Activated naive CD8-positive, alpha-beta T cell treated with anti-CD3 and anti-CD28 coated beads for 36 hours (primary cell): ENCODE measurements around the gene SMARCC2. TPM values are rescaled to one million over a fixed set of nuclear protein-coding genes. Genes with fewer than 3 reads are reported as not detected.
A peak's percentile ranks its signal among the peaks of the same experiment; 100 is the strongest.
"Not testable (repeated sequence)": the region's sequence is repeated elsewhere in the genome, so short reads cannot be mapped to it uniquely, and the experiment has no call there.

Experiments
- DNase-seq: peaks from one replicate; pipeline ENCODE4 v3.0.0; 2021
- H3K27ac Mint-ChIP-seq: one replicate; pipeline ENCODE4 v1.8.0; 2022; ENCODE audit warnings: mild to moderate bottlenecking, moderate library complexity, mixed read lengths
- H3K27me3 Mint-ChIP-seq: one replicate; pipeline ENCODE4 v1.8.0; 2022; ENCODE audit warnings: mild to moderate bottlenecking, mixed read lengths
- H3K36me3 Mint-ChIP-seq: one replicate; pipeline ENCODE4 v1.8.0; 2021; ENCODE audit warnings: mild to moderate bottlenecking, mixed read lengths
- H3K4me1 Mint-ChIP-seq: one replicate; pipeline ENCODE4 v1.8.0; 2021; ENCODE audit warnings: mixed read lengths
- H3K4me3 Mint-ChIP-seq: one replicate; pipeline ENCODE4 v1.8.0; 2022; ENCODE audit warnings: mild to moderate bottlenecking, moderate library complexity, mixed read lengths
- H3K9me3 Mint-ChIP-seq: one replicate; pipeline ENCODE4 v1.8.0; 2022; ENCODE audit warnings: mixed read lengths
- total RNA-seq, 2 experiments: library from RNA; stranded (reverse); gene quantifications; one replicate each; pipeline ENCODE4 v1.2.3, GENCODE V29; 2021

SMARCC2 gene
- total RNA-seq, 2 experiments from 2014 or later = 78.5 to 92.6 TPM

DNA sequence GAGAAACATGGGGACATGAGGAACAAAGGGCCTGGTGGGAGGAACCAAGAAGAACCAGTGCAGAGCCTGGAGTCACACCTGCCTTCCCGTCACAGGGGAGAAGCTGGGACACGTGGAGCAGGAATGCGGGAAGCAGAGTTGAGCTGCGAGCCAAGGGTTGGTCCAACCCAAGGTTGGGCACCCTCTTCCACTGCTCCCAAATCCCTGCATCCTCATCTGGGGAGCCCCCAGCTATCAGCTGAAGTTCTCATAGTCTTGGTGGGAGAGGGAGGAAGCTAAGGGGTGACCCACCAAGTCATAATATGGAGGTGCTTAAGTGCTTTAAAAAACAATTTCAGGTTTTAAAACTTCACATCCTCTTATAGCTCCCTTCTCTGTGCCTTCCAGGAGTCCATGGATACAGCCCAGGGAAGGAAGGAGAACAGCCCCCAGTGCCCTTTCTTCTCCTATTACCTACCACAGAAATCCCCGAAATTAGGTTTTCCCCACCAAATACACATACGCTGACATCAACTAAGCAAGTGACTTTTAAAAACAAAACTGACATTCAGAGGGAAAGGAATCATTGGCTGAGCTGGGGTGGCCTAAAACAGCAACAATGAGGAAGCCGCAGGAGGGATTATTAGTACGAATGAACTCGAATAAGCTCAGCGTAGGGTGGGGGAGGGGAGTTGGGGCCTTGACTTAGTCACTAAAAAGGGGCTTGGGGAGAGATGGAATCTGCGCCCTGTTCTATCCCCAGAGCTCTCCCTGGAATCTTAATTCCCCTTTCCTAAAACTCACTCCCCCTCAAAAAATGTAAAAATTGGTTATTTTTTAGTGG lies 26.6 kb downstream of the SMARCC2 start:
- H3K36me3 Mint-ChIP-seq = peaks cover 48% of the 10 kb centered on the region
- DNase-seq = no peak
- peaks cover 31% of the 10 kb centered on the region for H3K4me1 Mint-ChIP-seq
- no peaks in the 10 kb centered on the region for H3K9me3 Mint-ChIP-seq
- H3K27me3 Mint-ChIP-seq = no peaks in the 10 kb centered on the region
- no peak overlapping the region for H3K4me3 Mint-ChIP-seq
- H3K27ac Mint-ChIP-seq = peak overlapping the region; percentile 52

DNA sequence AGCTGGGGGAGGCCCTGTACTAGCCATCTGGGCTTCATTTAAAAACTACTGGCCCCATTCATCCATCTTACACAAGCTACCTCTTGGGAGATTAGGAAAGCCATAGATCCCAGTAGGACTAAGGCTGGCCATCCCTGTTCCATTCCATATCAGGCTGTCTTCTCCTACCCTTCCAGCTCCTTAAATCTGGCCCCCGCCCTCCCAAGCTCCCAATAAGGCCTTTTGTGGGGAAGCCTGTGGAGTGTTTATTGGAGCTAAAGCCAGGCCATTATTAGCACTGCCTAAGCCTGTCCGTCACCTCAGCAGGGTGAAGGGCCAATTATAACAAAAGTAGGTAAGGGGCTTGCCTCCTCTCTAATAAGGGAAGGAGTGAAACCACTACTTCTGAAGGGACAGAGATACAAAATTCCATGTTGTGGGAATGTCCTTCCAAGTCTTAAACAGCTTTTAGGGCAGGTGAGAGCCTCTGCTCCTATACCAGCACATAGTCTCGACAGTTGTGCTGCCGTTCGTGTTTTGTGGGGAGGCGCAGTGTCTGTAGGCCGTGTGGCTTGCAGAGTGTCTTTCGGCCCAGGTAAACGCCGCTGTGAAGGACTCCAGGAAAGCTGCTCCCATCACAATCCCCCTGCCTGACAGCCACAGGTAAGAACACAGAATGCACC lies 27.5 kb downstream of the SMARCC2 start:
- Mint-ChIP-seq H3K4me3 (peak overlapping the region; percentile 95), H3K27ac (peak overlapping the region; percentile 95), H3K36me3 (peaks cover 52% of the 10 kb centered on the region), H3K9me3 (no peaks in the 10 kb centered on the region), H3K4me1 (peaks cover 37% of the 10 kb centered on the region), H3K27me3 (no peaks in the 10 kb centered on the region)
- no peak for DNase-seq

DNA sequence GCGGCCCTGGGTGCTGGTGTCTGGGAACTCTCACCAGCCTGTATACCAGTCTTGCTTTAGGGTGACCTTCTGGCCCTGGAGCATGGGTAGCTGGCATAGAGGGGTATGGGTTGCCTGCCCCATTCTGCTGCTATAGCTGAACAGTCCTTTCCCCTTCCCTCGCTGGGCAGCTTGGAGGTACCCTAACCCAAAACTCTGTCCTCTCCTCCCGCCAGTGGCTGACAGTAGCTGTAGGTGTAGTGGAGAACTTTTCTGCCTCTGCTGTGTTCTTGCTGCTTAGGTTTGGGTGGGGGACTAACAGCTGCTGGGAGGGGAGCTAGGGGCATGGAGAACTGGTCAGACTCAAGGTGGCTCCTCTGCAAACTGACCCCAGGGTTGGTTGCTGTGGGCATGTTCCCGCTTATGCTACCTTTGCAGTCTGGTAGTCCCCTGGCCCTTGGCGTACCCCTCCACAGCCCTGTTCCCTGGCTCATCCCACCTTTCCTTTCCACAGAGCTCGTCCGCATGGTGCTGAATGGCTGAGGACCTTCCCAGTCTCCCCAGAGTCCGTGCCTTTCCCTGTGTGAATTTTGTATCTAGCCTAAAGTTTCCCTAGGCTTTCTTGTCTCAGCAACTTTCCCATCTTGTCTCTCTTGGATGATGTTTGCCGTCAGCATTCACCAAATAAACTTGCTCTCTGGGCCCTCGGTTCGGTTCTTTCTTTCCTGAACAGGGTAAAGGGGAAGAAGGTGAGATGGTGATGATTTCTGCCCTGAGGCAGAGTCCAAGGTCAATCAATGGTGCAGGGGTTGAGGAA lies 28.2 kb downstream of the SMARCC2 start:
- no peak for DNase-seq
- H3K36me3 Mint-ChIP-seq = peaks cover 55% of the 10 kb centered on the region
- no peaks in the 10 kb centered on the region for H3K9me3 Mint-ChIP-seq
- H3K4me3 Mint-ChIP-seq = peak overlapping the region; percentile 95
- H3K27me3 Mint-ChIP-seq = no peaks in the 10 kb centered on the region
- peaks cover 37% of the 10 kb centered on the region for H3K4me1 Mint-ChIP-seq
- peak overlapping the region; percentile 95 for H3K27ac Mint-ChIP-seq

DNA sequence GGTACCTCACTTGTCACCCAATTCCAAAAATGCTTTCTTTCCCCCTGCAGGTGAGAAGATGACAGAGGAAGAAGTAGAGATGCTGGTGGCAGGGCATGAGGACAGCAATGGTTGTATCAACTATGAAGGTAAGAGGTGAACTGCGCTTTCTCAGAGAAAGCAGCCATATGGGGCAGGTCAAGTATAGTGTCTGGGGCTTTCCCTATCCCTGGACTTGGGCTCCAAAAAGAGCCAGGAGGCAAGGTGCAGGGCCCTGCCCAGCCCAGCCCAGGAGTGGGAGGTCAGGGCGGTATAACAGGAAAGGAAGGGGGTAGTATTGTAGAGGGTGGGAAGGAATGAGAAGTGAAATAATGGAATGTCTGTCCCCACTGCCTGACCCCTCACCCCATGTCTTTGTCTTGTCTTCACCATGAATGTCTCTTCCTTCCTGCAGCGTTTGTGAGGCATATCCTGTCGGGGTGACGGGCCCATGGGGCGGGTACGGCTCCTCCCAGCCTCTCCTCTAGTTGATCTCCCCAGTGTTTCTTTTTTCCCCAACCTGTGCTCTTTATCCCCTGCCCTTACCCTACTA lies 29.0 kb downstream of the SMARCC2 start:
- Mint-ChIP-seq H3K4me1 (peaks cover 37% of the 10 kb centered on the region), H3K36me3 (peaks cover 62% of the 10 kb centered on the region), H3K27me3 (no peaks in the 10 kb centered on the region), H3K4me3 (peak overlapping the region; percentile 95), H3K27ac (peak overlapping the region; percentile 95), H3K9me3 (no peaks in the 10 kb centered on the region)
- peak; percentile 59 for DNase-seq

DNA sequence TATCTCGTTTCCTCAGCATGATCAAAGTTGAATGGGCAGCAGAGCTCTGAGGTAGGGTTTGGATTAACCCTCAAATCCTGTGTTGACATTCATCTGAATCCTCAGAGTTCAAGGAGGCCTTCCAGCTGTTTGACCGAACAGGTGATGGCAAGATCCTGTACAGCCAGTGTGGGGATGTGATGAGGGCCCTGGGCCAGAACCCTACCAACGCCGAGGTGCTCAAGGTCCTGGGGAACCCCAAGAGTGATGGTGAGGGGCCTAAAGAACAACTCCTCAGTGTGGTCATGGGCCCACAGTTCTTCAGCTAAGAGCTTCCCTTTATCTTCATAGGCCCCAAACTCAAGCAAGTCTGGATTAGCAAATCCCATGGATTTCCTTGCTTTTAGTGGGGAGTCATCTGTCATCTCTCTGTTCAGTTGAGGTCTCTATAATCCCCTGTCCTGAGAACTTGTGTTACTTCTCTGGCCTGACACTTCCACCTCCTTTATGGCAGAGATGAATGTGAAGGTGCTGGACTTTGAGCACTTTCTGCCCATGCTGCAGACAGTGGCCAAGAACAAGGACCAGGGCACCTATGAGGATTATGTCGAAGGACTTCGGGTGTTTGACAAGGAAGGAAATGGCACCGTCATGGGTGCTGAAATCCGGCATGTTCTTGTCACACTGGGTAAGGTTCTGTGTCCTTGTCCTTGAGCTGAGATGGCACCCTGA lies 29.6 kb downstream of the SMARCC2 start:
- no peaks in the 10 kb centered on the region for H3K9me3 Mint-ChIP-seq
- peaks cover 37% of the 10 kb centered on the region for H3K4me1 Mint-ChIP-seq

DNA sequence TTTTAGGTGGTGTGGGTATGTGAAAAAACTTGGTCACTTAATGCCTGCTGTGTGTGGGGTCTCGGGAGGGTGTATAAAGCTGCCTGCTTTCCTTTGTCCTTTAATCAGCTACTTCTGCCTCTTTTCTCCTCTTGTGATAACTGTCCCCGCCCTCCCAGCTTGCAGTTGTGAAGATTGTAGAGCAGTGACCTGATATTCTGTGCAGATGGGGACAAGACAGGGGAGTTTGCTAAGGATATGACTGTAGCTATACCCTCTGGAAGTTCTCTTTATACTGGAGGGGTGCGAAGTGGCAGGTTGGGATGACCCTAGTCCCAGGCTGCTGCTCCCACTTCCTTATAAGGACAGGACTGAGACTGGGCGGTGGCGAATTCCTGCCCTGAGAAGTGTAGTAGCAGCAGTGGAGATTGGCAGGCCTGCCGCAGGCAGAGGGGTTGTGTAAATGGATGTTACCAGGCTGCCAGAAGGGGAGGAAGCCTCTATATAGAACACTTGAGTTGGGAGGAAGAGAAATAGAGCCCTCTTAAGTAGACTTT lies 30.3 kb downstream of the SMARCC2 start:
- no peak for DNase-seq
- Mint-ChIP-seq H3K9me3 (no peaks in the 10 kb centered on the region), H3K4me1 (peaks cover 37% of the 10 kb centered on the region), H3K27ac (peak overlapping the region; percentile 95), H3K36me3 (peaks cover 57% of the 10 kb centered on the region), H3K27me3 (no peaks in the 10 kb centered on the region), H3K4me3 (peak overlapping the region; percentile 95)

More for the DNA sequence above, 29.6 kb downstream of the SMARCC2 start:
- Mint-ChIP-seq H3K36me3 (peaks cover 63% of the 10 kb centered on the region), H3K27me3 (no peaks in the 10 kb centered on the region), H3K4me3 (peak overlapping the region; percentile 95), H3K27ac (peak overlapping the region; percentile 95)
- DNase-seq = no peak

DNA sequence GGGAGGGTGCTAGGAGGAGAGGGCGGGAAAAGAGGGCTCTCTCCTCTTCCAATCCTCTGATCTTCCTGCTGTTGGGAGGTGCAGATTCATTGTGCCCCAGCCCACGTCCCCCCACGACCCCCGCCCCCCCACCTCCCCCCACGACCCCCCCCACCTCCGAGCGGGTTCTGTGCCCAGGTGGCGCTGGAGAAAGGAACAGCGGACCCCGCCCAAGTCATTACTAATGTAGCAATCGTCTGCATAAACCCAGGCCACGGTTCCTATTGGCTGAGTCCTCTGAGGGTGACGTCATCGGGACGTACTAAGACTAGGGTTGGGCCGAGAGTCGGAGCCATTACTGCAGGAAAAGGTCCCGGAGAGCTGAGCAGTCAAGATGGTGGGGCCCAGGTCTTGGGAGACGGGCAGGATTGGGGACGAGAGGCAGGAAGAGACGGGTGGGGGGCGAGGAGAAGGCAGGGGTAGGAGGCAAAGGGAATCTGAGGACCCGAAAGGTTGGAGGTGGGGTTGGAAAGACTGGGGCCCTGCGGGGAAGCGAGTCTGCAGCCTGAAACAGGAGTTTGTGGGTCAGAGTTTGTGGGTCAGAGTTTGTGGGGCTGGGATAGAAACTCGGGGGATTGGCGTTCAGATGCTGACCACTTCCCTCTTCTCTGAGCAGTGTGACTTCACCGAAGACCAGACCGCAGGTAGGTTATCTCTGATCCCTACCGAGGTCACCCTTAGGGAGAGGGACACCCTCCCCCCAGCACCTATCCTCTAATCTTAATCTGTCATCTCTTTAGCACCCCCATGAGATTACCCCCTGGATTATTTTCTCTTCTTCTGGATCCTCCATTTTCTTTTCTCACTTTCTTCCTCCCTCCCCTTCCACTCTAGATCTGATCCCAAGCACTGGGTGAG lies 31.0 kb downstream of the SMARCC2 start, which contains the start of gene MYL6:
MYL6 (plus strand) TSS at position 331 of the 897 bp plus-strand sequence; CDS start at position 374, 43 bp downstream.
- Mint-ChIP-seq H3K27me3 (no peaks in the 10 kb centered on the region), H3K4me3 (peak within 1 kb of the TSS; percentile 95), H3K27ac (peak within 1 kb of the TSS; percentile 95), H3K4me1 (peaks cover 41% of the 10 kb centered on the region), H3K9me3 (no peaks in the 10 kb centered on the region), H3K36me3 (peaks cover 53% of the 10 kb centered on the region)
- peak; percentile 89 for DNase-seq

DNA sequence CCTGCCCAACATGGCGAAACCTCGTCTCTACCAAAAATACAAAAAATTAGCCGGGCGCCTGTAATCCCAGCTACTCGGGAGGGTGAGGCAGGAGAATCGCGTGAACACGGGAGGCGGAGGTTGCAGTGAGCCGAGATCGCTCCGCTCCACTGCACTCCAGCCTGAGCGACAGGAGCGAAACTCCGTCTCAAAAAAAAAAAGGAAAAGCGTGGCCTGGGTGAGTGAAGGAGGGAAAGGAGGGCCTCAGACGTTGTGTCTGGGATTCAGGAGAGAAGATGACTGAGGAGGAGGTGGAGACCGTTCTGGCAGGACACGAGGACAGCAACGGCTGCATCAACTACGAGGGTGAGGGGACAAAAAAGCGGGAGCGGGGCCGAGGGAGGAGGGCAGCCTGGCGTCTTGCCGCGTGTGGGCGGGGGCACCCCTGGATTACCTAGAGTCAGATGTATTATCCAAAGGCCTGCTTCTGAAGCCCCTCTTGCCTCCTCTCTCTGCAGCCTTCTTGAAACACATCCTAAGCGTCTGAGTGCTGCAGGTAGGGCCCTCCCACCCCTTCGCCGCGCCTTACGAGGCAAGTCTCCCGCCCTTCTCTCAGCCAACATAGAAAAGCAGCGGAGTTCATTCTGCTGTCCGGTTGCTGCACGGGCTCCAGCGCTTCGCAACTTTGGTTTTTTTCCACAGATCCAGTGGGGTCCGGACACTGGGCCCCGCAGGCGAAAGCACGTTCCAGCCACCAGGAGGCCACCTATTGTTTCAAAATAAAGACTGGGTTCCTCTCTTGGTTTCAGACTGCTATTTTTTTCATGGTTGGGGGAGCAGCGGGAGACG lies 31.9 kb downstream of the SMARCC2 start:
- DNase-seq = peak; percentile 64
- no peaks in the 10 kb centered on the region for H3K9me3 Mint-ChIP-seq
- peaks cover 42% of the 10 kb centered on the region for H3K4me1 Mint-ChIP-seq
- peak overlapping the region; percentile 95 for H3K27ac Mint-ChIP-seq
- H3K4me3 Mint-ChIP-seq = peak overlapping the region; percentile 95
- H3K27me3 Mint-ChIP-seq = no peaks in the 10 kb centered on the region
- H3K36me3 Mint-ChIP-seq = peaks cover 51% of the 10 kb centered on the region

DNA sequence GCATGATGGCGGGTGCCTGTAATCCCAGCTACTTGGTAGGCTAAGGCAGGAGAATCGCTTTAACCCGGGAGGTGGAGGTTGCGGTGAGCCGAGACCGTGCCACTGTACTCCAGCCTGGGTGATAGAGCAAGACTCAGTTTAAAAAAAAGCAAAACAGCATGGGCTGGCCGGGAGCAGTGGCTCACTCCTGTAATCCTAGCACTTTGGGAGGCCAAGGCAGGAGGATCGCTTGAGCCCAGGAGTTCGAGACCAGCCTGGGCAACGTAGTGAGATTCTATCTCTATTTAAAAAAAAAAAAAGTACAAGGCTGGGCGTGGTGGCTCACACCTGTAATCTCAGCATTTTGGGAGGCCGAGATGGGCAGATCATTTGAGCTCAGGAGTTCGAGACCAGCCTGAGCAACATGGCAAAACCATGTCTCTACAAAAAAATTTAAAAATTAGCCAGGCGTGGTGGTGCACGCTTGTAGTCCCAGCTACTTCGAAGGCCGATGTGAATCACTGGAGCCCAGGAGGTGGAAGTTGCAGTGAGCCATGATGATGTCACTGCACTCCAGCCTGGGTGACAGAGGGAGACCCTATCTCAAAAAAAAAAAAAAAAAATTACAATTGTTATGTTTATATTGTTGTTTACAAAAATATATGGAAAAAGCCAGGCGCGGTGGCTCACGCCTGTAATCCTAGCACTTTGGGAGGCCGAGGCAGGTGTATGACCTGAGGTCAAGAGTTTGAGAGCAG lies 32.7 kb downstream of the SMARCC2 start:
- peaks cover 43% of the 10 kb centered on the region for H3K4me1 Mint-ChIP-seq
- H3K9me3 Mint-ChIP-seq, DNase-seq, H3K27me3 Mint-ChIP-seq: not testable (repeated sequence)
- peaks cover 51% of the 10 kb centered on the region for H3K36me3 Mint-ChIP-seq
- peak overlapping the region; percentile 95 for H3K4me3 Mint-ChIP-seq
- peak overlapping the region; percentile 95 for H3K27ac Mint-ChIP-seq

DNA sequence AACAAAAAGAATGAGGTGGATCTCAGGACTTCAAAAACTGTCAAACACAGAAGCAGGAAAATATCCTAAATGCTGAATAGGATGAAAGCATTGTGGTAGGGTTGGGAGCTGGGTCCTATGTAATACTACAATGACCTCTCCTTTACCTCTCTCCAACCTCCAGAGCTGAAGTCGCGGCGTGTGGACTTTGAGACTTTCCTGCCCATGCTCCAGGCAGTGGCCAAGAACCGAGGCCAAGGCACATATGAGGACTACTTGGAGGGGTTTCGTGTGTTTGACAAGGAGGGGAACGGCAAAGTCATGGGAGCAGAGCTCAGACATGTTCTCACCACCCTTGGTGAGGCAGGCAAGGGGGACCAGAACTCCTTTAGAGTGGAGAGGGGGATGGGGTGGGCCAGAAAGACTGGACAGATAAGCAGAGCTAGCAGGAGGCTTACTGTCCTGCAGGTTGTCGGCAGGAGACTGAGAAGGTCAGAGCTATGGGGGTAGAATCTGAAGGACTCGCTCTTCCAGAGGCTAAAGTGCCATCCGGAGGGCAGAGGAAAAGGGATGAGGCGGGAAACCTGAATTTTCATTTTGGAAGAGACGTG lies 33.9 kb downstream of the SMARCC2 start:
- no peak for DNase-seq
- H3K4me3 Mint-ChIP-seq = no peak overlapping the region
- peaks cover 38% of the 10 kb centered on the region for H3K36me3 Mint-ChIP-seq
- peaks cover 42% of the 10 kb centered on the region for H3K4me1 Mint-ChIP-seq
- H3K27ac Mint-ChIP-seq = no peak overlapping the region
- no peaks in the 10 kb centered on the region for H3K9me3 Mint-ChIP-seq
- no peaks in the 10 kb centered on the region for H3K27me3 Mint-ChIP-seq

DNA sequence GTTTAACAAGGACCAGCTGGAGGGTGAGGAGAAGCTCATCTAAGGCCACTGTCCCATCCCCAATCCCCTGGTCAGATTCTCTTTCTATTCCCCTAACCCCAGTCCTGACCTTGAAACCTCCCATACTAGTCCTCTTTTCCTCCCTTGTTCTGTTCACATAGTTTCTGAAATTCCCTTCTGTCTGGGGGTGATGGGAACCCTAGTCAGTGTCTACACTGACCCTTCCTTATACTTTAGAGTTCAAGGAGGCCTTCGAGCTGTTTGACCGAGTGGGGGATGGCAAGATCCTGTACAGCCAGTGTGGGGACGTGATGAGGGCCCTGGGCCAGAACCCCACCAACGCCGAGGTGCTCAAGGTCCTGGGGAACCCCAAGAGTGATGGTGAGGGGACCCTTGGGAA lies 34.5 kb downstream of the SMARCC2 start:
- Mint-ChIP-seq H3K27ac (no peak overlapping the region), H3K4me1 (peaks cover 41% of the 10 kb centered on the region), H3K27me3 (no peaks in the 10 kb centered on the region), H3K9me3 (no peaks in the 10 kb centered on the region), H3K36me3 (peaks cover 32% of the 10 kb centered on the region), H3K4me3 (no peak overlapping the region)
- no peak for DNase-seq
